Neuron (in vitro differentiated cells): ENCODE data around the gene PTPRN2.

ENCODE experiments used
- H2AFZ ChIP-seq: one replicate; pipeline ENCODE4 v1.6.1; 2013; ENCODE audit warnings: low read depth, mild to moderate bottlenecking, inconsistent platforms, low read length, moderate library complexity
- H3K27me3 ChIP-seq: one replicate; pipeline ENCODE4 v1.6.1; 2013; ENCODE audit warnings: low read length; ENCODE audit not compliant: insufficient read depth
- H3K36me3 ChIP-seq: one replicate; pipeline ENCODE4 v1.6.1; 2013; ENCODE audit warnings: low read length; ENCODE audit not compliant: insufficient read depth
- H3K4me1 ChIP-seq: one replicate; pipeline ENCODE4 v1.6.1; 2013; ENCODE audit warnings: low read length; ENCODE audit not compliant: insufficient read depth
- H3K4me3 ChIP-seq: 2 replicates; pipeline ENCODE4 v1.5.1; 2013; ENCODE audit warnings: mild to moderate bottlenecking, low read length, moderate library complexity
- H3K9me3 ChIP-seq: one replicate; pipeline ENCODE4 v1.6.1; 2013; ENCODE audit warnings: low read length

The PTPRN2 gene

GRCh38 chr7:157550300-157551275 lies 1037.0 kb downstream of the PTPRN2 start:
- Histone ChIP-seq H3K27me3 (no peaks in the 10 kb centered on the region), H2AFZ (no peak overlapping the region), H3K4me1 (no peaks in the 10 kb centered on the region), H3K9me3 (no peaks in the 10 kb centered on the region), H3K36me3 (peaks cover 76% of the 10 kb centered on the region), H3K4me3 (no peak overlapping the region)

- no peak overlapping the region for H3K4me3 ChIP-seq
- peaks cover 77% of the 10 kb centered on the region for H3K36me3 ChIP-seq
- no peaks in the 10 kb centered on the region for H3K27me3 ChIP-seq
- no peak overlapping the region for H2AFZ ChIP-seq
- H3K9me3 ChIP-seq: no peaks in the 10 kb centered on the region
- no peaks in the 10 kb centered on the region for H3K4me1 ChIP-seq
Observed at GRCh38 chr7:157549612-157550299, 1037.9 kb downstream of the PTPRN2 start.

- H3K4me1 ChIP-seq: no peaks in the 10 kb centered on the region
- H3K27me3 ChIP-seq: no peaks in the 10 kb centered on the region
- H3K36me3 ChIP-seq: peaks cover 81% of the 10 kb centered on the region
- no peak overlapping the region for H3K4me3 ChIP-seq
- no peaks in the 10 kb centered on the region for H3K9me3 ChIP-seq
- H2AFZ ChIP-seq: no peak overlapping the region
Observed at GRCh38 chr7:157548691-157549303, 1038.8 kb downstream of the PTPRN2 start.

GRCh38 chr7:157547611-157548010 lies 1040.0 kb downstream of the PTPRN2 start:
- Histone ChIP-seq H3K4me1 (no peaks in the 10 kb centered on the region), H3K9me3 (no peaks in the 10 kb centered on the region), H3K36me3 (peaks cover 82% of the 10 kb centered on the region), H3K27me3 (no peaks in the 10 kb centered on the region), H3K4me3 (no peak overlapping the region), H2AFZ (no peak overlapping the region)

- Histone ChIP-seq H3K4me3 (no peak overlapping the region), H3K9me3 (no peaks in the 10 kb centered on the region), H3K4me1 (no peaks in the 10 kb centered on the region), H3K36me3 (peaks cover 80% of the 10 kb centered on the region), H3K27me3 (no peaks in the 10 kb centered on the region), H2AFZ (no peak overlapping the region)
Observed at GRCh38 chr7:157547102-157547501, 1040.5 kb downstream of the PTPRN2 start.

GRCh38 chr7:157545681-157546060 lies 1042.0 kb downstream of the PTPRN2 start:
- Histone ChIP-seq H3K36me3 (peaks cover 92% of the 10 kb centered on the region), H3K4me1 (no peaks in the 10 kb centered on the region), H3K4me3 (no peak overlapping the region), H3K9me3 (no peaks in the 10 kb centered on the region), H2AFZ (no peak overlapping the region), H3K27me3 (no peaks in the 10 kb centered on the region)

GRCh38 chr7:157544980-157545680 lies 1042.5 kb downstream of the PTPRN2 start:
- Histone ChIP-seq H2AFZ (no peak overlapping the region), H3K4me3 (no peak overlapping the region), H3K9me3 (no peaks in the 10 kb centered on the region), H3K4me1 (no peaks in the 10 kb centered on the region), H3K27me3 (no peaks in the 10 kb centered on the region), H3K36me3 (peaks cover 91% of the 10 kb centered on the region)

- H3K27me3 ChIP-seq: no peaks in the 10 kb centered on the region
- H3K36me3 ChIP-seq: peaks cover 93% of the 10 kb centered on the region
- H3K9me3 ChIP-seq: no peaks in the 10 kb centered on the region
- H3K4me3 ChIP-seq: no peak overlapping the region
- H2AFZ ChIP-seq: no peak overlapping the region
- H3K4me1 ChIP-seq: no peaks in the 10 kb centered on the region
Observed at GRCh38 chr7:157544226-157544625, 1043.4 kb downstream of the PTPRN2 start.

- Histone ChIP-seq H3K27me3 (no peaks in the 10 kb centered on the region), H3K9me3 (no peaks in the 10 kb centered on the region), H3K36me3 (peaks cover 91% of the 10 kb centered on the region), H2AFZ (no peak overlapping the region), H3K4me3 (no peak overlapping the region), H3K4me1 (no peaks in the 10 kb centered on the region)
Observed at GRCh38 chr7:157543791-157544190, 1043.8 kb downstream of the PTPRN2 start.

- Histone ChIP-seq H2AFZ (no peak overlapping the region), H3K27me3 (no peaks in the 10 kb centered on the region), H3K4me1 (peaks cover 1% of the 10 kb centered on the region), H3K9me3 (no peaks in the 10 kb centered on the region), H3K4me3 (no peak overlapping the region), H3K36me3 (peaks cover 86% of the 10 kb centered on the region)
Observed at GRCh38 chr7:157543276-157543675, 1044.3 kb downstream of the PTPRN2 start.

- Histone ChIP-seq H3K27me3 (no peaks in the 10 kb centered on the region), H3K4me1 (peaks cover 5% of the 10 kb centered on the region), H3K36me3 (peaks cover 78% of the 10 kb centered on the region), H3K9me3 (no peaks in the 10 kb centered on the region), H2AFZ (no peak overlapping the region), H3K4me3 (no peak overlapping the region)
Observed at GRCh38 chr7:157542068-157543021, 1045.3 kb downstream of the PTPRN2 start.
